ENCODE data around the gene CDC14A.

The CDC14A gene

GRCh38 chr1:100320311-100321099 is 31.8 kb upstream of the CDC14A start:
- no peak overlapping the region for H3K4me3 ChIP-seq (replicated peaks; ENCODE audit: insufficient read depth, low read length)
- no peaks in the 10 kb centered on the region for H3K27me3 ChIP-seq (ENCODE audit: insufficient read depth, poor library complexity, severe bottlenecking)
- TF ChIP-seq POLR2AphosphoS5 (IDR thresholded peaks at IDR 0.05; ENCODE audit: low read depth) (no peak), SPI1 (IDR thresholded peaks at IDR 0.05; ENCODE audit: borderline replicate concordance, low read depth) (no peak), REST (IDR thresholded peaks at IDR 0.05; ENCODE audit: insufficient replicate concordance, low read depth) (no peak), CTCF (IDR thresholded peaks at IDR 0.05; ENCODE audit: insufficient read depth, low read length) (no peak), GABPA (IDR thresholded peaks at IDR 0.05; ENCODE audit: low read depth) (no peak)

GRCh38 chr1:100321100-100321493 is 31.2 kb upstream of the CDC14A start:
- Histone ChIP-seq H3K27ac (replicated peaks) (no peak overlapping the region), H3K27me3 (ENCODE audit: insufficient read depth, poor library complexity, severe bottlenecking) (no peaks in the 10 kb centered on the region), H3K4me3 (replicated peaks; ENCODE audit: insufficient read depth, low read length) (no peak overlapping the region)
- no peak for DNase-seq (ENCODE audit: low read depth in 1 of 2, low spot score in 1 of 2)
- TF ChIP-seq SPI1 (IDR thresholded peaks at IDR 0.05; ENCODE audit: borderline replicate concordance, low read depth) (no peak), POLR2AphosphoS5 (IDR thresholded peaks at IDR 0.05; ENCODE audit: low read depth) (no peak), CTCF (IDR thresholded peaks at IDR 0.05; ENCODE audit: insufficient read depth, low read length) (no peak), GABPA (IDR thresholded peaks at IDR 0.05; ENCODE audit: low read depth) (no peak), REST (IDR thresholded peaks at IDR 0.05; ENCODE audit: insufficient replicate concordance, low read depth) (no peak)

More at GRCh38 chr1:100320311-100321099, 31.8 kb upstream of the CDC14A start:
- no peak overlapping the region for H3K27ac ChIP-seq (replicated peaks)
- no peak for DNase-seq (ENCODE audit: low read depth in 1 of 2, low spot score in 1 of 2)

- Histone ChIP-seq H3K4me3 (replicated peaks; ENCODE audit: insufficient read depth, low read length) (no peak overlapping the region), H3K27ac (replicated peaks) (no peak overlapping the region), H3K27me3 (ENCODE audit: insufficient read depth, poor library complexity, severe bottlenecking) (no peaks in the 10 kb centered on the region)
- DNase-seq (ENCODE audit: low read depth in 1 of 2, low spot score in 1 of 2), result no peak
- TF ChIP-seq POLR2AphosphoS5 (IDR thresholded peaks at IDR 0.05; ENCODE audit: low read depth), result no peak
- TF ChIP-seq SPI1 (IDR thresholded peaks at IDR 0.05; ENCODE audit: borderline replicate concordance, low read depth), result no peak
- no peak for TF ChIP-seq GABPA (IDR thresholded peaks at IDR 0.05; ENCODE audit: low read depth)
- no peak for TF ChIP-seq CTCF (IDR thresholded peaks at IDR 0.05; ENCODE audit: insufficient read depth, low read length)
- no peak for TF ChIP-seq REST (IDR thresholded peaks at IDR 0.05; ENCODE audit: insufficient replicate concordance, low read depth)
These were observed 30.8 kb upstream of the CDC14A start for GRCh38 chr1:100321506-100321905.
